Activated CD8-positive, alpha-beta memory T cell treated with anti-CD3 and anti-CD28 coated beads, Interleukin-2, amount 50 U/mL, for 48 hours (primary cell): ENCODE measurements around the gene TMEM198.
A peak's percentile ranks its signal among the peaks of the same experiment; 100 is the strongest.

Experiments
- DNase-seq: peaks from one replicate; pipeline ENCODE4 v3.0.0-alpha.2; 2020

The TMEM198 gene

GRCh38 chr2:219543596-219544358 is at the start of gene TMEM198, which contains the start of gene CHPF:
TSS of gene TMEM198 (plus strand) at chr2:219544028. CDS start at chr2:219544728, 700 bp downstream.
TSS of gene CHPF (minus strand) at chr2:219543809. CDS start at chr2:219543538, 271 bp downstream.
- peak; percentile 95 for DNase-seq

- no peak for DNase-seq
Measured at GRCh38 chr2:219494952-219495530, 48.8 kb upstream of the TMEM198 start.

- peak; percentile 78 for DNase-seq
Measured at GRCh38 chr2:219495531-219496122, 48.2 kb upstream of the TMEM198 start.

- DNase-seq, result no peak
Measured at GRCh38 chr2:219496247-219496824, 47.5 kb upstream of the TMEM198 start.

- no peak for DNase-seq
Measured at GRCh38 chr2:219496825-219497494, 46.9 kb upstream of the TMEM198 start.

- peak; percentile 67 for DNase-seq
Measured at GRCh38 chr2:219497495-219498279, 46.1 kb upstream of the TMEM198 start.

GRCh38 chr2:219498280-219499057 is 45.4 kb upstream of the TMEM198 start, which contains the start of gene GMPPA:
TSS of gene GMPPA (plus strand) at chr2:219498891. CDS start at chr2:219499976, 1,085 bp downstream.
- peak; percentile 92 for DNase-seq

GRCh38 chr2:219499058-219499307 is 44.8 kb upstream of the TMEM198 start:
- DNase-seq, result no peak

- no peak for DNase-seq
Measured at GRCh38 chr2:219499555-219499954, 44.3 kb upstream of the TMEM198 start.

GRCh38 chr2:219500135-219500534 is 43.7 kb upstream of the TMEM198 start:
- no peak for DNase-seq

- DNase-seq, result no peak
Measured at GRCh38 chr2:219501849-219502248, 42.0 kb upstream of the TMEM198 start.

GRCh38 chr2:219502618-219503017 is 41.2 kb upstream of the TMEM198 start:
- DNase-seq, result no peak

GRCh38 chr2:219505585-219505984 is 38.2 kb upstream of the TMEM198 start:
- no peak for DNase-seq

GRCh38 chr2:219506153-219506801 is 37.6 kb upstream of the TMEM198 start:
- DNase-seq, result no peak

GRCh38 chr2:219506802-219507526 is 36.9 kb upstream of the TMEM198 start:
- no peak for DNase-seq

- no peak for DNase-seq
Measured at GRCh38 chr2:219507581-219508443, 36.0 kb upstream of the TMEM198 start.

- no peak for DNase-seq
Measured at GRCh38 chr2:219508444-219508734, 35.4 kb upstream of the TMEM198 start.

GRCh38 chr2:219508971-219509779 is 34.7 kb upstream of the TMEM198 start:
- DNase-seq, result no peak
